Spinal cord (tissue), 10 donors: ENCODE measurements around the gene VGLL2. TPM values are rescaled to one million over a fixed set of nuclear protein-coding genes. Genes with fewer than 3 reads are reported as not detected.

Experiments
- DNase-seq, 6 donors: peaks; one replicate each; pipeline versions ENCODE4 v3.0.0 to v3.0.0-alpha.2; 2013 to 2015; ENCODE audit warnings: low spot score in 6 of 6, low read depth in 4 of 6
- H3K27ac ChIP-seq: one replicate; pipeline ENCODE4 v1.5.1; 2013; ENCODE audit warnings: low read depth, low read length, control low read depth
- H3K27me3 ChIP-seq: one replicate; pipeline ENCODE4 v1.6.1; 2013; ENCODE audit warnings: low read length; ENCODE audit not compliant: control insufficient read depth, insufficient read depth
- H3K36me3 ChIP-seq: one replicate; pipeline ENCODE4 v1.6.1; 2013; ENCODE audit warnings: low read length; ENCODE audit not compliant: control insufficient read depth, insufficient read depth
- H3K4me1 ChIP-seq: one replicate; pipeline ENCODE4 v1.6.1; 2013; ENCODE audit warnings: low read length; ENCODE audit not compliant: control insufficient read depth, insufficient read depth
- H3K4me3 ChIP-seq: one replicate; pipeline ENCODE4 v1.5.1; 2013; ENCODE audit warnings: low read depth, low read length, control low read depth
- H3K9me3 ChIP-seq: one replicate; pipeline ENCODE4 v1.6.1; 2013; ENCODE audit warnings: low read length; ENCODE audit not compliant: control insufficient read depth, insufficient read depth
- WGBS: methylation state at CpG from one replicate; pipeline ENCODE4 v1.1.5; 2013; ENCODE audit warnings: missing lambda C conversion rate; ENCODE audit not compliant: insufficient coverage; 5-methylcytosine and 5-hydroxymethylcytosine counted together
- polyA plus RNA-seq, 2 donors: library from polyadenylated mRNA; unstranded; fragments of 120-200 nt; gene quantifications; one replicate each; pipeline ENCODE4 v1.2.1, GENCODE V29; 2013; ENCODE audit not compliant: insufficient read length in 2 of 2
- small RNA-seq: library from RNA; depleted of rRNA; stranded (forward); fragments of <200 nt; gene quantifications from one replicate; pipeline ENCODE3, GENCODE V24; 2014; ENCODE audit warnings: low replicate concordance
- total RNA-seq, 2 donors: library from RNA; depleted of rRNA in 1 of 2; stranded (reverse); fragments of 120-200 nt in 1 of 2; fragments of >200 nt in 1 of 2; gene quantifications; one replicate each; pipeline versions ENCODE4 v1.2.3 to v1.2.4, GENCODE V29; 2013 to 2014
- donor health status: healthy.

Gene VGLL2
- total and polyA plus RNA-seq, 4 donors, result 0.11 to 0.71 (median 0.38) TPM

- Histone ChIP-seq H3K27me3 (no peaks in the 10 kb centered on the region), H3K4me1 (no peaks in the 10 kb centered on the region), H3K4me3 (no peak overlapping the region), H3K36me3 (no peaks in the 10 kb centered on the region), H3K27ac (no peak overlapping the region), H3K9me3 (no peaks in the 10 kb centered on the region)
- 87% methylated on average over 3 of the region's 3 CpGs for WGBS
- no peak for DNase-seq
These were observed 43.7 kb downstream of the VGLL2 start for GRCh38 chr6:117309069-117309468.

GRCh38 chr6:117309611-117310010 lies 44.3 kb downstream of the VGLL2 start:
- H3K4me3 ChIP-seq, result no peak overlapping the region
- no peak for DNase-seq
- no peaks in the 10 kb centered on the region for H3K27me3 ChIP-seq
- H3K9me3 ChIP-seq, result no peaks in the 10 kb centered on the region
- H3K4me1 ChIP-seq, result no peaks in the 10 kb centered on the region
- no peak overlapping the region for H3K27ac ChIP-seq
- H3K36me3 ChIP-seq, result no peaks in the 10 kb centered on the region

GRCh38 chr6:117311310-117311709 lies 46.0 kb downstream of the VGLL2 start:
- Histone ChIP-seq H3K27ac (no peak overlapping the region), H3K9me3 (no peaks in the 10 kb centered on the region), H3K27me3 (no peaks in the 10 kb centered on the region), H3K36me3 (no peaks in the 10 kb centered on the region), H3K4me1 (no peaks in the 10 kb centered on the region), H3K4me3 (no peak overlapping the region)
- DNase-seq, result no peak
- WGBS, result no CpG with 5 or more reads among the region's 3 CpGs

DNA sequence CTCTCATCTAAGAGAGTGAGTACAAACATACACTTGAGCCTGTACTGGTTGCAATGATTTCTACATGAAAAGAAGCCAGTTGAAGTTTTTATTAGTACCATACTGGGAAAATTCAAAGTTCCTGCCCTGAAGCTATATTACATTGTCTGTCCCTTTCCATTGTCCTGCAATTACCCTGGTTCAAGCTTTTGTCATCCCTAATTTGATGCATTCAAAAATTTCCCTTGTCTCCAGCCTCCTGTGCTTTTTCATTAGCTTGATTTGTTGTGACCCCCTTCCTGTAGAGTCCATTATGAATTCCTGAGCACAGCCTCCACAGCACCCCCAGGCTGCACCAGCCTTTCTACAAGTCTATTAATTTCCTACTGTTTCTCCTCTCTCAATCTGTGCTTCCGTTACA lies 46.4 kb downstream of the VGLL2 start:
- no peak overlapping the region for H3K27ac ChIP-seq
- no peaks in the 10 kb centered on the region for H3K9me3 ChIP-seq
- WGBS, result 75% methylated on average over 1 of the region's 1 CpG
- no peaks in the 10 kb centered on the region for H3K4me1 ChIP-seq
- H3K27me3 ChIP-seq, result no peaks in the 10 kb centered on the region
- H3K36me3 ChIP-seq, result no peaks in the 10 kb centered on the region
- H3K4me3 ChIP-seq, result no peak overlapping the region
- peak in 1 of 6 donors; percentile 29 for DNase-seq

DNA sequence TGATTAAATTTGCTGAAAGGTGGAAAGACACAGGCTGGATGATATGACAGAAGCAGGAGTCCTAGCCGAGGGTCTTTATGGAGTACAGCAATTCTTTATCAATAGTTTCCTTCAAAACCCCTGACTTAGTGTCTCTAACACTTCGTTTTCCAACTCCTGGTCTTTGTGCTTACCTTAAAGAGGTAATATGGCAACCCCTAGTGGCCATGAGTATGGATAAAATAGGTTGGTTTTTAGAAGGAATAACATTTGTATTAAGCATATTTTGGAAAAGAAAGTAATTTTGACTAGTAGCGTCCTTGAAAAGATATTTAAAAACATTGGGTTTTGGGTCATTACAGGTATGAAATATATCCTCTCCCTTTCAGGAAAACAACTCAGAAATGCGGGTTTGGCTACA lies 51.9 kb downstream of the VGLL2 start:
- no peaks in the 10 kb centered on the region for H3K27me3 ChIP-seq
- no CpG with 5 or more reads among the region's 4 CpGs for WGBS
- H3K36me3 ChIP-seq, result no peaks in the 10 kb centered on the region
- no peaks in the 10 kb centered on the region for H3K4me1 ChIP-seq
- no peaks in the 10 kb centered on the region for H3K9me3 ChIP-seq
- H3K27ac ChIP-seq, result no peak overlapping the region
- H3K4me3 ChIP-seq, result no peak overlapping the region
- DNase-seq, result peak in 1 of 6 donors; percentile 38

Small RNA genes within 50 kb of the gene (small RNA-seq; reads per million reads assigned to genes)
- gene RN7SKP18, result not detected

Other genes with a start within 250 kb of the VGLL2 start
- not detected for gene ROS1, start 160.4 kb downstream of the VGLL2 start, total RNA-seq
- under 1 TPM in 1 of 2 donors, not detected in 1; 0.03 TPM for gene ROS1, start 160.4 kb downstream of the VGLL2 start, polyA plus RNA-seq
- 1 to 10 TPM; 7.5 to 9.3 TPM for gene DCBLD1, start 217.1 kb downstream of the VGLL2 start, total RNA-seq
- gene DCBLD1, start 217.1 kb downstream of the VGLL2 start, polyA plus RNA-seq, result 1 to 10 TPM; 8.8 to 9.4 TPM